K562 (cell line): ENCODE data around the gene ANKRD23. TPM values are rescaled to one million over a fixed set of nuclear protein-coding genes. Genes with fewer than 3 reads are reported as not detected.

ENCODE experiments used
- ATAC-seq: fragments of 200-7000 bp; cut with Tn5 transposase; 3 replicates; pipeline ENCODE4 v1.9.1; 2020; ENCODE audit warnings: moderate library complexity
- BruUV-seq: library from RNA; stranded (reverse); fragments of 400-500 nt; replicated peaks from 2 replicates; lab custom pipeline; 2021; lab: Mats Ljungman, UMichigan
- CTCF ChIA-PET: fragments of 300-600 bp; formaldehyde crosslinking; extraction: SDS; loops from one replicate; lab custom pipeline; 2021; ENCODE audit warnings: low intra/inter-chr PET ratio; lab: Yijun Ruan, JAX
- POLR2A ChIA-PET: fragments of 300-600, 350-650 bp; sonication (Branson Sonifier 250); formaldehyde crosslinking; extraction: SDS; loops from one replicate; lab custom pipeline; 2021; ENCODE audit warnings: antibody characterized with exemption, inconsistent platforms; lab: Yijun Ruan, JAX
- DNase-seq, 4 experiments: peaks; one replicate each; pipeline versions ENCODE4 v3.0.0 to v3.0.0-alpha.2; 2011 to 2018; ENCODE audit warnings: low spot score in 3 of 4, mixed read lengths in 3 of 4; ENCODE audit errors: extremely low read depth in 1 of 4
- FAIRE-seq: peaks from 2 replicates; lab custom pipeline; 2011; peaks lifted over from hg19 to GRCh38; lab: Jason Lieb, UNC
- H2AFZ ChIP-seq: 2 replicates; pipeline ENCODE4 v1.6.0; 2011; ENCODE audit warnings: low read depth, low read length, control low read depth, inconsistent platforms
- H3K27ac ChIP-seq: fragments of 200-600 bp; 3 replicates; pipeline ENCODE4 v1.8.0; 2011; ENCODE audit warnings: low read depth, mild to moderate bottlenecking, control low read depth, inconsistent platforms, low read length, moderate library complexity, mixed read lengths; ENCODE audit errors: extremely low read depth
- H3K27me3 ChIP-seq, 2 experiments: fragments of 300-600 bp in 1 of 2; 2 replicates in 1 of 2; 3 replicates in 1 of 2; pipeline versions ENCODE4 v1.6.0 to v1.8.0; 2011; ENCODE audit warnings: inconsistent platforms in 2 of 2, low read length in 2 of 2, mild to moderate bottlenecking in 1 of 2, mixed read lengths in 1 of 2, moderate library complexity in 1 of 2; ENCODE audit not compliant: control insufficient read depth in 2 of 2, insufficient read depth in 2 of 2
- H3K36me3 ChIP-seq: fragments of 300-600 bp; 3 replicates; pipeline ENCODE4 v1.8.0; 2011; ENCODE audit warnings: mild to moderate bottlenecking, low read length, inconsistent platforms; ENCODE audit not compliant: control insufficient read depth, insufficient read depth
- H3K4me1 ChIP-seq, 2 experiments: fragments of 200-600 bp in 1 of 2; replicated peaks in 1 of 2; 2 replicates in 1 of 2; 3 replicates in 1 of 2; pipeline versions ENCODE4 v1.5.1 to v1.8.0; 2011; ENCODE audit warnings: inconsistent platforms in 2 of 2, low read length in 2 of 2, mild to moderate bottlenecking in 1 of 2, mixed read lengths in 1 of 2, moderate library complexity in 1 of 2; ENCODE audit not compliant: control insufficient read depth in 2 of 2, insufficient read depth in 2 of 2
- H3K4me2 ChIP-seq: 2 replicates; pipeline ENCODE4 v1.6.1; 2011; ENCODE audit warnings: low read length, control low read depth, inconsistent platforms, mixed read lengths; ENCODE audit not compliant: insufficient read depth
- H3K4me3 ChIP-seq: fragments of 200-600 bp; sonication (generic), shearing (Covaris generic); 2 replicates; pipeline ENCODE4 v1.5.1; 2016; ENCODE audit warnings: control low read depth, inconsistent platforms
- H3K79me2 ChIP-seq: fragments of 200-600 bp; 3 replicates; pipeline ENCODE4 v1.8.0; 2011; ENCODE audit warnings: low read length, inconsistent platforms; ENCODE audit not compliant: control insufficient read depth, insufficient read depth
- H3K9ac ChIP-seq, 2 experiments: 2 replicates each; pipeline versions ENCODE4 v1.6.0 to v1.6.1; 2011; ENCODE audit warnings: low read depth in 2 of 2, low read length in 2 of 2, control low read depth in 1 of 2, inconsistent platforms in 1 of 2, mild to moderate bottlenecking in 1 of 2, mixed read lengths in 1 of 2; ENCODE audit not compliant: insufficient read depth in 1 of 2
- H3K9me1 ChIP-seq: one replicate; pipeline ENCODE4 v1.6.0; 2011; ENCODE audit warnings: inconsistent platforms, mild to moderate bottlenecking, low read length, moderate library complexity; ENCODE audit not compliant: control insufficient read depth, insufficient read depth
- H3K9me3 ChIP-seq: replicated peaks from 2 replicates; pipeline ENCODE4 v1.5.1; 2011; ENCODE audit warnings: low read depth, low read length, inconsistent platforms; ENCODE audit not compliant: control insufficient read depth, insufficient read depth
- H4K20me1 ChIP-seq: replicated peaks from 2 replicates; pipeline ENCODE4 v1.6.1; 2011; ENCODE audit warnings: low read length, inconsistent platforms, mixed read lengths; ENCODE audit not compliant: control insufficient read depth, insufficient read depth
- ARID1B ChIP-seq: fragments of 450-650 bp; IDR thresholded peaks from 2 replicates; pipeline ENCODE4 v1.6.1; 2016; ENCODE audit warnings: antibody characterized with exemption, mild to moderate bottlenecking, inconsistent platforms
- ESRRA ChIP-seq: fragments of 450-650 bp; IDR thresholded peaks from 2 replicates; pipeline ENCODE4 v1.6.1; 2014; ENCODE audit warnings: low read depth, mild to moderate bottlenecking, moderate library complexity, borderline replicate concordance
- POLR2G ChIP-seq: fragments of 200-400 bp; formaldehyde crosslinking; IDR thresholded peaks from 2 replicates; pipeline ENCODE4 v1.6.1; 2017; ENCODE audit warnings: low read depth, mild to moderate bottlenecking, antibody characterized with exemption, low read length, moderate library complexity
- SPI1 ChIP-seq: IDR thresholded peaks from 2 replicates; pipeline ENCODE4 v1.6.1; 2011; ENCODE audit warnings: low read depth, low read length, control low read depth, borderline replicate concordance
- ZEB2 ChIP-seq: fragments of 450-650 bp; IDR thresholded peaks from 2 replicates; pipeline ENCODE4 v1.6.1; 2016
- WGBS: fragments of 100-300 bp; shearing (Covaris generic); methylation state at CpG from one replicate; pipeline ENCODE4 v1.1.6; 2016; ENCODE audit warnings: low coverage, mixed read lengths; ENCODE audit not compliant: insufficient coverage; ENCODE audit errors: missing lambda C conversion rate; 5-methylcytosine and 5-hydroxymethylcytosine counted together
- in situ Hi-C: fragments of 300-500 bp; cut with MboI; formaldehyde crosslinking; loops from 4 replicates; pipeline ENCODE4 v1.15.0; 2018; ENCODE audit warnings: inconsistent platforms, mixed read lengths
- intact Hi-C: fragments of 100-400 bp; cut with micrococcal nuclease; formaldehyde crosslinking; loops from 2 replicates; pipeline ENCODE4 v1.14.2; 2022
- polyA plus RNA-seq, 8 experiments: library from polyadenylated mRNA; depleted of rRNA in 4 of 8; stranded (reverse) in 5 of 8; unstranded in 3 of 8; fragments of >200 nt; fragmentation: Nextera tagmentation in 2 of 8; fragmentation: Illumina TruSeq in 1 of 8; extraction: Ambion mirVana in 2 of 8; extraction: Trizol in 1 of 8; gene quantifications; 2 replicates each; pipeline versions ENCODE4 v1.2.1 to v1.2.3, GENCODE V29; 2011 to 2014; ENCODE audit warnings: inconsistent platforms in 1 of 8, missing spikeins in 1 of 8
- total RNA-seq, 7 experiments: library from RNA; depleted of rRNA in 6 of 7; stranded (reverse); fragments of >200 nt in 6 of 7; fragmentation: Illumina TruSeq in 2 of 7; extraction: Trizol in 2 of 7; gene quantifications; 2 replicates each; pipeline versions ENCODE4 v1.2.1 to v1.2.3, GENCODE V29; 2011 to 2021; ENCODE audit warnings: low replicate concordance in 1 of 7
- TF ChIP-seq, protein P1 (sequence below), 2 experiments: fragments of 450-650 bp in 1 of 2; IDR thresholded peaks; 2 replicates each; pipeline ENCODE4 v1.6.1; 2011 to 2017; ENCODE audit warnings: low read depth in 2 of 2, antibody characterized with exemption in 1 of 2, borderline replicate concordance in 1 of 2, low read length in 1 of 2, mild to moderate bottlenecking in 1 of 2, mixed read lengths in 1 of 2; ENCODE audit not compliant: control insufficient read depth in 1 of 2
- TF ChIP-seq, protein P2 (sequence below): fragments of 250-450 bp; sonication (Bioruptor Pico); IDR thresholded peaks from 2 replicates; pipeline ENCODE4 v1.8.0; 2022; ENCODE audit warnings: inconsistent platforms
- TF ChIP-seq, protein P3 (sequence below): fragments of 250-450 bp; sonication (Bioruptor Pico); IDR thresholded peaks from 2 replicates; pipeline ENCODE4 v1.9.0; 2021; ENCODE audit warnings: mild to moderate bottlenecking, inconsistent platforms
- TF ChIP-seq, protein P4 (sequence below): fragments of 450-650 bp; IDR thresholded peaks from 2 replicates; pipeline ENCODE4 v1.7.1; 2018; ENCODE audit warnings: mild to moderate bottlenecking, low read depth; ENCODE audit not compliant: partially characterized antibody

The ANKRD23 gene
- total and polyA plus RNA-seq, 9 of the 15 experiments (the other 6 are each of a cell fraction or from before 2014, with no cell fraction given) = 0.32 to 4.8 (median 2.8) TPM

DNA sequence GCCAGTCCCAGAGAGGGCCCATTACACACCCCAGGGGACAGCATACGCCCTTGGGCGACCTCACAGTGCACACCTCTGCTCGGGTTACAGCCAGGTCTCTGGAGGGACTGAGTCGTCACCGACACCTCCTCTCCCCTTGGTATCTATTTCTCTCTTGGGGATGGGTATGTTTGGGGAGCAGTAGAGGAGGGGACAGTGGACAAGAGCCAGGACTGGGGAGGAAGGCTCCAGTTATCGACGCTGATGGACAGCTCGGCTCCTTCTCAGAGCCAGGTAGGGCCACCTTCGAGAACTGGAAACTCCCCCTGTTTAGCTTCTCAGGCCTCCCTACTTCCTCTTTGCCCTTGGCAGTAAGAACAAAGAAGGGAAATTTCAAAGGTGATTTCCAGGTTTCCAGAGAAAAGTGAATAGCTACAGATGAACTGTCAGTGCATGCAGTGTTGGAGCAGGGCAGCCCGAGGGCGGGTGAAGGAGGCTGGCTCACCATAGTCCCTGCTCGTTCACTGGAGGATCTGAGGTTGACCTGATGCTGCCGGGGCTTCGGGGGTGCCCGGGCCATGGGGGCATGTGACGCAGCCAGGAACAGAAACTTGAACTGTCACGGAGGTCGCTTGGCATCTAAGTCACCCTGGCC, 30.5 kb upstream of the ANKRD23 start:
- Histone ChIP-seq H3K79me2 (peaks cover 35% of the 10 kb centered on the region), H3K4me3 (no peak overlapping the region), H3K4me1 (peaks cover 43 to 91% of the 10 kb centered on the region in 2 experiments), H3K27ac (peak overlapping the region; percentile 53; the same call in 2 of the 3 replicates), H3K9me3 (no peaks in the 10 kb centered on the region), H3K27me3 (no peaks in the 10 kb centered on the region), H2AFZ (no peak overlapping the region), H4K20me1 (no peaks in the 10 kb centered on the region), H3K9me1 (peaks cover 4% of the 10 kb centered on the region), H3K9ac (peak overlapping the region in 1 of 2 experiments; percentile 10; a peak in 1 of 4 replicates), H3K4me2 (peak overlapping the region; percentile 72; the same call in 1 of the 2 replicates), H3K36me3 (peaks cover 15% of the 10 kb centered on the region; the same call in 2 of the 3 replicates)
- intact Hi-C loops = loop anchor here (5.0 kb wide), 1 partner anchor 78 kb away; no protein-coding TSS in a partner anchor
- FAIRE-seq = no peak
- CTCF ChIA-PET = no interaction called here
- DNase-seq = peak in 2 of 4 experiments; percentile 38 to 43
- BruUV-seq = no TSS peak
- peak; percentile 22 for ATAC-seq
- WGBS = 58% methylated on average over 16 of the region's 18 CpGs
- in situ Hi-C loops = loop anchor here (25.0 kb wide), 1 partner anchor 238 kb away; the partner anchor contains the start of gene ANKRD36
- POLR2A ChIA-PET = interaction anchor here (0.5 to 11.3 kb wide), 13 partner anchors 10 to 791 kb away, joined by 3 to 112 read pairs (median 5); partner anchors contain the start of gene ANKRD39
- TF ChIP-seq ESRRA (peak; percentile 55; the same call in 1 of the 2 replicates), ZEB2 (0 out of 2 replicates have a peak, but pooled peaks have one; percentile 36), ARID1B (no peak), POLR2G (peak; percentile 82), SPI1 (0 out of 2 replicates have a peak, but pooled peaks have one; percentile 41)
- TF ChIP-seq, protein P1, sequence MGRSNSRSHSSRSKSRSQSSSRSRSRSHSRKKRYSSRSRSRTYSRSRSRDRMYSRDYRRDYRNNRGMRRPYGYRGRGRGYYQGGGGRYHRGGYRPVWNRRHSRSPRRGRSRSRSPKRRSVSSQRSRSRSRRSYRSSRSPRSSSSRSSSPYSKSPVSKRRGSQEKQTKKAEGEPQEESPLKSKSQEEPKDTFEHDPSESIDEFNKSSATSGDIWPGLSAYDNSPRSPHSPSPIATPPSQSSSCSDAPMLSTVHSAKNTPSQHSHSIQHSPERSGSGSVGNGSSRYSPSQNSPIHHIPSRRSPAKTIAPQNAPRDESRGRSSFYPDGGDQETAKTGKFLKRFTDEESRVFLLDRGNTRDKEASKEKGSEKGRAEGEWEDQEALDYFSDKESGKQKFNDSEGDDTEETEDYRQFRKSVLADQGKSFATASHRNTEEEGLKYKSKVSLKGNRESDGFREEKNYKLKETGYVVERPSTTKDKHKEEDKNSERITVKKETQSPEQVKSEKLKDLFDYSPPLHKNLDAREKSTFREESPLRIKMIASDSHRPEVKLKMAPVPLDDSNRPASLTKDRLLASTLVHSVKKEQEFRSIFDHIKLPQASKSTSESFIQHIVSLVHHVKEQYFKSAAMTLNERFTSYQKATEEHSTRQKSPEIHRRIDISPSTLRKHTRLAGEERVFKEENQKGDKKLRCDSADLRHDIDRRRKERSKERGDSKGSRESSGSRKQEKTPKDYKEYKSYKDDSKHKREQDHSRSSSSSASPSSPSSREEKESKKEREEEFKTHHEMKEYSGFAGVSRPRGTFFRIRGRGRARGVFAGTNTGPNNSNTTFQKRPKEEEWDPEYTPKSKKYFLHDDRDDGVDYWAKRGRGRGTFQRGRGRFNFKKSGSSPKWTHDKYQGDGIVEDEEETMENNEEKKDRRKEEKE (IDR thresholded peaks at IDR 0.05; ENCODE audit: borderline replicate concordance in 1 of 2, control insufficient read depth in 1 of 2, low read depth in 2 of 2, low read length in 1 of 2) = no peak
- TF ChIP-seq, protein P2, sequence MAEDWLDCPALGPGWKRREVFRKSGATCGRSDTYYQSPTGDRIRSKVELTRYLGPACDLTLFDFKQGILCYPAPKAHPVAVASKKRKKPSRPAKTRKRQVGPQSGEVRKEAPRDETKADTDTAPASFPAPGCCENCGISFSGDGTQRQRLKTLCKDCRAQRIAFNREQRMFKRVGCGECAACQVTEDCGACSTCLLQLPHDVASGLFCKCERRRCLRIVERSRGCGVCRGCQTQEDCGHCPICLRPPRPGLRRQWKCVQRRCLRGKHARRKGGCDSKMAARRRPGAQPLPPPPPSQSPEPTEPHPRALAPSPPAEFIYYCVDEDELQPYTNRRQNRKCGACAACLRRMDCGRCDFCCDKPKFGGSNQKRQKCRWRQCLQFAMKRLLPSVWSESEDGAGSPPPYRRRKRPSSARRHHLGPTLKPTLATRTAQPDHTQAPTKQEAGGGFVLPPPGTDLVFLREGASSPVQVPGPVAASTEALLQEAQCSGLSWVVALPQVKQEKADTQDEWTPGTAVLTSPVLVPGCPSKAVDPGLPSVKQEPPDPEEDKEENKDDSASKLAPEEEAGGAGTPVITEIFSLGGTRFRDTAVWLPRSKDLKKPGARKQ = peak; percentile 55; the same call in 1 of the 2 replicates
- TF ChIP-seq, protein P3, sequence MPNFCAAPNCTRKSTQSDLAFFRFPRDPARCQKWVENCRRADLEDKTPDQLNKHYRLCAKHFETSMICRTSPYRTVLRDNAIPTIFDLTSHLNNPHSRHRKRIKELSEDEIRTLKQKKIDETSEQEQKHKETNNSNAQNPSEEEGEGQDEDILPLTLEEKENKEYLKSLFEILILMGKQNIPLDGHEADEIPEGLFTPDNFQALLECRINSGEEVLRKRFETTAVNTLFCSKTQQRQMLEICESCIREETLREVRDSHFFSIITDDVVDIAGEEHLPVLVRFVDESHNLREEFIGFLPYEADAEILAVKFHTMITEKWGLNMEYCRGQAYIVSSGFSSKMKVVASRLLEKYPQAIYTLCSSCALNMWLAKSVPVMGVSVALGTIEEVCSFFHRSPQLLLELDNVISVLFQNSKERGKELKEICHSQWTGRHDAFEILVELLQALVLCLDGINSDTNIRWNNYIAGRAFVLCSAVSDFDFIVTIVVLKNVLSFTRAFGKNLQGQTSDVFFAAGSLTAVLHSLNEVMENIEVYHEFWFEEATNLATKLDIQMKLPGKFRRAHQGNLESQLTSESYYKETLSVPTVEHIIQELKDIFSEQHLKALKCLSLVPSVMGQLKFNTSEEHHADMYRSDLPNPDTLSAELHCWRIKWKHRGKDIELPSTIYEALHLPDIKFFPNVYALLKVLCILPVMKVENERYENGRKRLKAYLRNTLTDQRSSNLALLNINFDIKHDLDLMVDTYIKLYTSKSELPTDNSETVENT (CRISPR knock-in tag) = no peak
- TF ChIP-seq, protein P4, sequence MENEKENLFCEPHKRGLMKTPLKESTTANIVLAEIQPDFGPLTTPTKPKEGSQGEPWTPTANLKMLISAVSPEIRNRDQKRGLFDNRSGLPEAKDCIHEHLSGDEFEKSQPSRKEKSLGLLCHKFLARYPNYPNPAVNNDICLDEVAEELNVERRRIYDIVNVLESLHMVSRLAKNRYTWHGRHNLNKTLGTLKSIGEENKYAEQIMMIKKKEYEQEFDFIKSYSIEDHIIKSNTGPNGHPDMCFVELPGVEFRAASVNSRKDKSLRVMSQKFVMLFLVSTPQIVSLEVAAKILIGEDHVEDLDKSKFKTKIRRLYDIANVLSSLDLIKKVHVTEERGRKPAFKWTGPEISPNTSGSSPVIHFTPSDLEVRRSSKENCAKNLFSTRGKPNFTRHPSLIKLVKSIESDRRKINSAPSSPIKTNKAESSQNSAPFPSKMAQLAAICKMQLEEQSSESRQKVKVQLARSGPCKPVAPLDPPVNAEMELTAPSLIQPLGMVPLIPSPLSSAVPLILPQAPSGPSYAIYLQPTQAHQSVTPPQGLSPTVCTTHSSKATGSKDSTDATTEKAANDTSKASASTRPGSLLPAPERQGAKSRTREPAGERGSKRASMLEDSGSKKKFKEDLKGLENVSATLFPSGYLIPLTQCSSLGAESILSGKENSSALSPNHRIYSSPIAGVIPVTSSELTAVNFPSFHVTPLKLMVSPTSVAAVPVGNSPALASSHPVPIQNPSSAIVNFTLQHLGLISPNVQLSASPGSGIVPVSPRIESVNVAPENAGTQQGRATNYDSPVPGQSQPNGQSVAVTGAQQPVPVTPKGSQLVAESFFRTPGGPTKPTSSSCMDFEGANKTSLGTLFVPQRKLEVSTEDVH = peak; percentile 8
